Thyroid gland (tissue), 4 donors: Measurements from ENCODE around the gene FAM168A. TPM values are rescaled to one million over a fixed set of nuclear protein-coding genes. Genes with fewer than 3 reads are reported as not detected.

Source experiments
- DNase-seq, 2 donors: peaks; one replicate each; pipeline ENCODE4 v3.0.0-alpha.2; 2019
- H3K27ac ChIP-seq, 3 donors: fragments of 200-600 bp; sonication (generic); 1 replicate in 2 of 3; 2 replicates in 1 of 3; pipeline ENCODE4 v1.5.1; 2016 to 2019; ENCODE audit warnings: mild to moderate bottlenecking in 1 of 3, moderate library complexity in 1 of 3
- H3K27me3 ChIP-seq: fragments of 200-600 bp; sonication (generic); one replicate; pipeline ENCODE4 v1.5.1; 2019
- H3K36me3 ChIP-seq, 2 donors: fragments of 200-600 bp; sonication (generic); one replicate each; pipeline ENCODE4 v1.5.1; 2016 to 2019
- H3K4me1 ChIP-seq, 2 donors: fragments of 200-600 bp; sonication (generic); one replicate each; pipeline ENCODE4 v1.5.1; 2017 to 2019
- H3K4me3 ChIP-seq, 3 donors: fragments of 200-600 bp; sonication (generic); replicated peaks in 1 of 3; 1 replicate in 2 of 3; 2 replicates in 1 of 3; pipeline ENCODE4 v1.5.1; 2016; ENCODE audit warnings: mild to moderate bottlenecking in 1 of 3
- H3K9me3 ChIP-seq: fragments of 200-600 bp; sonication (generic); one replicate; pipeline ENCODE4 v1.5.1; 2017
- CTCF ChIP-seq, 6 experiments: fragments of 200-600 bp in 3 of 6; fragments of 450-650 bp in 3 of 6; sonication (generic) in 3 of 6; IDR thresholded peaks; one replicate each; pipeline ENCODE4 v1.5.1; 2016 to 2019; ENCODE audit warnings: antibody characterized with exemption in 6 of 6, mild to moderate bottlenecking in 2 of 6, inconsistent platforms in 1 of 6, moderate library complexity in 1 of 6
- POLR2A ChIP-seq, 2 donors: fragments of 450-650 bp; IDR thresholded peaks; one replicate each; pipeline ENCODE4 v1.6.1; 2017; ENCODE audit warnings: antibody characterized with exemption in 2 of 2, mild to moderate bottlenecking in 2 of 2, moderate library complexity in 1 of 2
- whole genome bisulfite sequencing, 2 donors: methylation state at CpG; one replicate each; pipeline ENCODE4 v1.1.5; 2017; 5-methylcytosine and 5-hydroxymethylcytosine counted together
- intact Hi-C: fragments of 100-400 bp; cut with DNase I; formaldehyde crosslinking; loops from one replicate; pipeline ENCODE4 v1.15.1; 2023
- total RNA-seq, 4 donors: library from RNA; depleted of rRNA; stranded (reverse); fragments of >200 nt; gene quantifications; one replicate each; pipeline ENCODE4 v1.2.3, GENCODE V29; 2016

Gene FAM168A
- total RNA-seq, 4 donors from 2014 or later: 32.7 to 51.0 (median 40.2) TPM

DNA sequence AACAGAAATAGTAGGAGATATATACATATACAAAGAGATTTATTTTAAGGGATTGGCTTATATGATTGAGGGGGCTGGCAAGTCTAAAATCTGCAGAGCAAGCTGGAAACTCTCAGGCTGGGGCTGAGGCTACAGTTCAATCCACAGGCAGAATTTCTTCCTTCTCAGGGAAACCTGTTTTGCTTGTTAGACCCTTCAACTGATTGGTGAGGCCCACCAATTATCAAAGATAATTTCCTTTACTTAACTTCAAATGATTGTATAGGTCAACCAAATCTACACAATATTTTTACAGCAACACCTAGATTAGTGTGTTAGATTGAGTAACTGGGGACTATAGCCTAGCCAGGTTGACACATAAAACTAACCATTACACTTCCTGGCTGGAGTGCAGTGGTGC lies 43.8 kb upstream of the FAM168A start:
- Histone ChIP-seq H3K9me3 (no peaks in the 10 kb centered on the region), H3K27me3 (no peaks in the 10 kb centered on the region), H3K36me3 (no peaks in the 10 kb centered on the region), H3K27ac (no peak overlapping the region), H3K4me1 (peaks cover 0 to 5% of the 10 kb centered on the region in 2 donors), H3K4me3 (no peak overlapping the region)
- TF ChIP-seq POLR2A (IDR thresholded peaks at IDR 0.05): no peak
- TF ChIP-seq CTCF (IDR thresholded peaks at IDR 0.05): no peak
- intact Hi-C loops: no loop called here
- DNase-seq: no peak

DNA sequence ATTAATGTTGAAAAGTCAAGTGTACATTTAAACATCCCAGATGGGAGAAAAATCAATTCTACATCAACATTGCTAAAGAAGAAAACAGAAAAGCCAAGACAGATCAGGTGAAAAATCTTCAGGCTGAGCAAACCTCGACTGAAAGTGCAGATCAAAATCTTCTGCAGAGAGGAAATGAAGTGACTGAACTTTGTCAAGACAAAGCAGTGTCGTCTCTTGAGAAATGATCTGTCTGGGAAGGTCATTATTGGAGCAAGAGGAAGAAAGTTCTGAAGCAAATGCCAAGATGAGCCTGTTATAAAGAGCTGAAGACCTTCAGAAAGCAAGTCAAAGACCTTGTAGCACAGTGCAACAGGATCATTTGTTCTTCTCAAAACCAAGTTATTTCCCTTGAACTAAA lies 42.7 kb upstream of the FAM168A start:
- no peaks in the 10 kb centered on the region for H3K9me3 ChIP-seq
- TF ChIP-seq POLR2A (IDR thresholded peaks at IDR 0.05) (no peak), CTCF (IDR thresholded peaks at IDR 0.05) (no peak)
- no peaks in the 10 kb centered on the region for H3K27me3 ChIP-seq
- H3K4me1 ChIP-seq: peaks cover 0 to 5% of the 10 kb centered on the region in 2 donors
- WGBS, 2 donors: 38 to 49% methylated on average over 2 of the region's 2 CpGs
- no peak for DNase-seq
- no peak overlapping the region for H3K27ac ChIP-seq
- no peaks in the 10 kb centered on the region for H3K36me3 ChIP-seq
- intact Hi-C loops: no loop called here
- H3K4me3 ChIP-seq: no peak overlapping the region

- TF ChIP-seq POLR2A (IDR thresholded peaks at IDR 0.05): no peak
These were observed 39.1 kb upstream of the FAM168A start for GRCh38 chr11:73637012-73637411.

GRCh38 chr11:73636249-73636648 lies 38.3 kb upstream of the FAM168A start:
- intact Hi-C loops: no loop called here
- Histone ChIP-seq H3K9me3 (no peaks in the 10 kb centered on the region), H3K36me3 (no peaks in the 10 kb centered on the region), H3K27ac (no peak overlapping the region), H3K4me1 (no peaks in the 10 kb centered on the region), H3K27me3 (no peaks in the 10 kb centered on the region), H3K4me3 (no peak overlapping the region)
- no peak for DNase-seq
- TF ChIP-seq POLR2A (IDR thresholded peaks at IDR 0.05) (no peak), CTCF (IDR thresholded peaks at IDR 0.05) (no peak)
- 95 to 97% methylated on average over 5 of the region's 5 CpGs for WGBS, 2 donors

More at GRCh38 chr11:73637012-73637411, 39.1 kb upstream of the FAM168A start:
- Histone ChIP-seq H3K36me3 (no peaks in the 10 kb centered on the region), H3K4me1 (no peaks in the 10 kb centered on the region), H3K4me3 (no peak overlapping the region), H3K27me3 (no peaks in the 10 kb centered on the region), H3K9me3 (no peaks in the 10 kb centered on the region), H3K27ac (no peak overlapping the region)
- intact Hi-C loops: no loop called here
- WGBS, 2 donors: 88 to 95% methylated on average over 1 of the region's 1 CpG
- no peak for DNase-seq

GRCh38 chr11:73635721-73636120 lies 37.8 kb upstream of the FAM168A start:
- H3K27ac ChIP-seq: no peak overlapping the region
- no peak overlapping the region for H3K4me3 ChIP-seq
- no peak for TF ChIP-seq POLR2A (IDR thresholded peaks at IDR 0.05)
- TF ChIP-seq CTCF (IDR thresholded peaks at IDR 0.05): no peak
- H3K27me3 ChIP-seq: no peaks in the 10 kb centered on the region
- no peak for DNase-seq
- H3K36me3 ChIP-seq: no peaks in the 10 kb centered on the region
- intact Hi-C loops: no loop called here
- no peaks in the 10 kb centered on the region for H3K9me3 ChIP-seq
- H3K4me1 ChIP-seq: no peaks in the 10 kb centered on the region
- WGBS, 2 donors: 86 to 88% methylated on average over 5 of the region's 5 CpGs

GRCh38 chr11:73633999-73634398 lies 36.1 kb upstream of the FAM168A start:
- H3K27ac ChIP-seq: no peak overlapping the region
- TF ChIP-seq CTCF (IDR thresholded peaks at IDR 0.05) (no peak), POLR2A (IDR thresholded peaks at IDR 0.05) (no peak)
- H3K4me1 ChIP-seq: no peaks in the 10 kb centered on the region
- 90 to 94% methylated on average over 2 of the region's 2 CpGs for WGBS, 2 donors
- no peaks in the 10 kb centered on the region for H3K27me3 ChIP-seq
- no peaks in the 10 kb centered on the region for H3K9me3 ChIP-seq
- no peak overlapping the region for H3K4me3 ChIP-seq
- no peak for DNase-seq
- intact Hi-C loops: no loop called here
- H3K36me3 ChIP-seq: no peaks in the 10 kb centered on the region
